ENCODE results near the gene LRATD1. TPM values are rescaled to one million over a fixed set of nuclear protein-coding genes. Genes with fewer than 3 reads are reported as not detected.

The LRATD1 gene
- 1.1 and 1.5 TPM in 2 replicates for total RNA-seq
- 0.65 and 0.76 TPM in 2 replicates for polyA plus RNA-seq

GRCh38 chr2:14632133-14632936 lies at the start of gene LRATD1:
Gene LRATD1, plus strand, starts transcription at chr2:14632717. Its CDS starts 1,263 bp downstream, at chr2:14633980.
- Histone ChIP-seq H3K36me3 (no peaks in the 10 kb centered on the region), H3K9me3 (ENCODE audit: low read depth) (no peaks in the 10 kb centered on the region), H3K27me3 (peaks cover 97% of the 10 kb centered on the region), H3K4me3 (peak within 1 kb of the TSS; percentile 36), H3K27ac (no peak within 1 kb of the TSS), H3K4me1 (ENCODE audit: low read depth) (no peaks in the 10 kb centered on the region)
- TF ChIP-seq, protein P1, sequence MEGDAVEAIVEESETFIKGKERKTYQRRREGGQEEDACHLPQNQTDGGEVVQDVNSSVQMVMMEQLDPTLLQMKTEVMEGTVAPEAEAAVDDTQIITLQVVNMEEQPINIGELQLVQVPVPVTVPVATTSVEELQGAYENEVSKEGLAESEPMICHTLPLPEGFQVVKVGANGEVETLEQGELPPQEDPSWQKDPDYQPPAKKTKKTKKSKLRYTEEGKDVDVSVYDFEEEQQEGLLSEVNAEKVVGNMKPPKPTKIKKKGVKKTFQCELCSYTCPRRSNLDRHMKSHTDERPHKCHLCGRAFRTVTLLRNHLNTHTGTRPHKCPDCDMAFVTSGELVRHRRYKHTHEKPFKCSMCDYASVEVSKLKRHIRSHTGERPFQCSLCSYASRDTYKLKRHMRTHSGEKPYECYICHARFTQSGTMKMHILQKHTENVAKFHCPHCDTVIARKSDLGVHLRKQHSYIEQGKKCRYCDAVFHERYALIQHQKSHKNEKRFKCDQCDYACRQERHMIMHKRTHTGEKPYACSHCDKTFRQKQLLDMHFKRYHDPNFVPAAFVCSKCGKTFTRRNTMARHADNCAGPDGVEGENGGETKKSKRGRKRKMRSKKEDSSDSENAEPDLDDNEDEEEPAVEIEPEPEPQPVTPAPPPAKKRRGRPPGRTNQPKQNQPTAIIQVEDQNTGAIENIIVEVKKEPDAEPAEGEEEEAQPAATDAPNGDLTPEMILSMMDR (IDR thresholded peaks at IDR 0.05; ENCODE audit: low read depth, low read length), result no peak
- peak; percentile 53 to 97 for DNase-seq (ENCODE audit: low read depth in 1 of 2, low spot score in 1 of 2)

GRCh38 chr2:14583059-14583458 lies 49.5 kb upstream of the LRATD1 start:
- TF ChIP-seq, protein P1 (IDR thresholded peaks at IDR 0.05; ENCODE audit: low read depth, low read length), result no peak
- no peaks in the 10 kb centered on the region for H3K27me3 ChIP-seq
- no peaks in the 10 kb centered on the region for H3K9me3 ChIP-seq (ENCODE audit: low read depth)
- no peak overlapping the region for H3K4me3 ChIP-seq
- DNase-seq (ENCODE audit: low read depth in 1 of 2, low spot score in 1 of 2), result no peak
- no peaks in the 10 kb centered on the region for H3K36me3 ChIP-seq
- no peaks in the 10 kb centered on the region for H3K4me1 ChIP-seq (ENCODE audit: low read depth)
- H3K27ac ChIP-seq, result no peak overlapping the region

DNA sequence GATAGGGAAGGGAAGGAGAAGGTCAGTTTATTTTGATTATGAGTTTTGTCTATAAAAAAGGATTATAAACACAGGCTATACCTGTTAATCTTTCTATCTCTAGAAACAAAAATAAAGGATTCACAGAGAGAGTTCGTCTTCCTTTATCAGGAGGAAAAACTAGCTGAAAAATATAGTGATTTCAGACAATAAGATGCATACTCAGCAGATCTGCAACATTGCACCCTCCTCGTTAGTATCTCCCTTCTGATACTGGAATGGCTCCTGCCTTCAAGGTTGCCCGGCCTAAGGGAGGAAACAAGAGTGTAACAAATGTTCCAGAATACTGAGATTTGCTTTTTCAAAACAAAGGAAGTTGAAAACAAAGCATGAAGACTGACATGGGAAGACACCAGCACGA lies 48.7 kb upstream of the LRATD1 start:
- TF ChIP-seq, protein P1 (IDR thresholded peaks at IDR 0.05; ENCODE audit: low read depth, low read length), result no peak
- Histone ChIP-seq H3K27me3 (no peaks in the 10 kb centered on the region), H3K4me1 (ENCODE audit: low read depth) (no peaks in the 10 kb centered on the region), H3K4me3 (no peak overlapping the region), H3K27ac (no peak overlapping the region), H3K36me3 (no peaks in the 10 kb centered on the region), H3K9me3 (ENCODE audit: low read depth) (no peaks in the 10 kb centered on the region)
- no peak for DNase-seq (ENCODE audit: low read depth in 1 of 2, low spot score in 1 of 2)

- Histone ChIP-seq H3K4me1 (ENCODE audit: low read depth) (no peaks in the 10 kb centered on the region), H3K27ac (no peak overlapping the region), H3K36me3 (no peaks in the 10 kb centered on the region), H3K4me3 (no peak overlapping the region), H3K9me3 (ENCODE audit: low read depth) (no peaks in the 10 kb centered on the region), H3K27me3 (no peaks in the 10 kb centered on the region)
- DNase-seq (ENCODE audit: low read depth in 1 of 2, low spot score in 1 of 2), result no peak
- TF ChIP-seq, protein P1 (IDR thresholded peaks at IDR 0.05; ENCODE audit: low read depth, low read length), result no peak
Observed at GRCh38 chr2:14587119-14587518, 45.4 kb upstream of the LRATD1 start.

DNA sequence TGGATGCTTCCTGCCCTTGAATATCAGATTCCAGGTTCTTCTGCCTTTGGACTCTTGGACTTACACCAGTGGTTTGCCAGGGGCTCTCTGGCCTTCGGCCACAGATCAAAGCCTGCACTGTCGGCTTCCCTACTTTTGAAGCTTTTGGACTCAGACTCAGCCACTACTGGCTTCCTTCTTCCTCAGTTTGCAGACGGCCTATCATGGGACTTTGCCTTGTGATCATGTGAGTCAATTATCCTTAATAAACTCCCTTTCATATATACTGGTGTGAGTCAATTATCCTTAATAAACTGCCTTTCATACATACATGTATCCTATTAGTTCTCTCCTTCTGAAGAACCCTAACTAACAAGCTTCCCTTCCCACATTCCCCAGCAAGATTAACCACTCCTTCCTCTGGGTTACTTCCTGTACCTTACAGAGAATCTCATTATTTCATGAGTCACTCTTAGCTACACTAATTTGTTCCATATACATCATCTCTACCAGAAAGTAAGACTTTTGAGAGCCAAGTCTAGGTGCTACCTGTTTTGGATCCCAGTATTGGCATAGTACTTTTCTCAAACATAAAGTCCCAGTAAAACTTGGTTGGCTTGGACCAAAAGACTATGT lies 31.3 kb upstream of the LRATD1 start:
- no peak overlapping the region for H3K27ac ChIP-seq
- H3K27me3 ChIP-seq, result no peaks in the 10 kb centered on the region
- no peak for DNase-seq (ENCODE audit: low read depth in 1 of 2, low spot score in 1 of 2)
- TF ChIP-seq, protein P1 (IDR thresholded peaks at IDR 0.05; ENCODE audit: low read depth, low read length), result no peak
- no peaks in the 10 kb centered on the region for H3K9me3 ChIP-seq (ENCODE audit: low read depth)
- no peaks in the 10 kb centered on the region for H3K36me3 ChIP-seq
- H3K4me1 ChIP-seq (ENCODE audit: low read depth), result no peaks in the 10 kb centered on the region
- no peak overlapping the region for H3K4me3 ChIP-seq

Measured in cardiac muscle cell (in vitro differentiated cells and primary cell).